ENCODE measurements around the gene LGALS4.
"Not testable (repeated sequence)": the region's sequence is repeated elsewhere in the genome, so short reads cannot be mapped to it uniquely, and the experiment has no call there.

The LGALS4 gene

GRCh38 chr19:38796154-38796553 is 16.6 kb downstream of the LGALS4 start:
- DNase-seq (ENCODE audit: low read depth in 2 of 2) = no peak

- no peak for DNase-seq (ENCODE audit: low read depth in 2 of 2)
These were observed 17.2 kb downstream of the LGALS4 start for GRCh38 chr19:38795549-38795948.

- no peak for DNase-seq (ENCODE audit: low read depth in 2 of 2)
These were observed 19.1 kb downstream of the LGALS4 start for GRCh38 chr19:38793671-38794070.

GRCh38 chr19:38793177-38793576 is 19.6 kb downstream of the LGALS4 start:
- DNase-seq (ENCODE audit: low read depth in 2 of 2) = no peak

GRCh38 chr19:38792250-38793111 is 20.3 kb downstream of the LGALS4 start:
- peak in 1 of 2 experiments; percentile 15 for DNase-seq (ENCODE audit: low read depth in 2 of 2)

- DNase-seq (ENCODE audit: low read depth in 2 of 2) = not testable (repeated sequence)
These were observed 21.2 kb downstream of the LGALS4 start for GRCh38 chr19:38791451-38792064.

GRCh38 chr19:38790507-38791403 is 22.0 kb downstream of the LGALS4 start:
- DNase-seq (ENCODE audit: low read depth in 2 of 2) = not testable (repeated sequence)

GRCh38 chr19:38788478-38789243 is 24.1 kb downstream of the LGALS4 start, which contains the start of gene LGALS7B:
Gene LGALS7B (plus strand): TSS chr19:38789200. CDS start chr19:38789227, 27 bp downstream.
- DNase-seq (ENCODE audit: low read depth in 2 of 2) = no peak

GRCh38 chr19:38786572-38787265 is 26.0 kb downstream of the LGALS4 start:
- no peak for DNase-seq (ENCODE audit: low read depth in 2 of 2)

- not testable (repeated sequence) for DNase-seq (ENCODE audit: low read depth in 2 of 2)
These were observed 26.7 kb downstream of the LGALS4 start for GRCh38 chr19:38786061-38786460.

- DNase-seq (ENCODE audit: low read depth in 2 of 2) = no peak
These were observed 27.5 kb downstream of the LGALS4 start for GRCh38 chr19:38785187-38785699.

GRCh38 chr19:38784224-38784623 is 28.5 kb downstream of the LGALS4 start:
- DNase-seq (ENCODE audit: low read depth in 2 of 2) = no peak

GRCh38 chr19:38782212-38782611 is 30.5 kb downstream of the LGALS4 start:
- DNase-seq (ENCODE audit: low read depth in 2 of 2) = not testable (repeated sequence)

- DNase-seq (ENCODE audit: low read depth in 2 of 2) = no peak
These were observed 31.7 kb downstream of the LGALS4 start for GRCh38 chr19:38781058-38781457.

GRCh38 chr19:38780443-38780842 is 32.3 kb downstream of the LGALS4 start:
- no peak for DNase-seq (ENCODE audit: low read depth in 2 of 2)

- DNase-seq (ENCODE audit: low read depth in 2 of 2) = no peak
These were observed 34.0 kb downstream of the LGALS4 start for GRCh38 chr19:38778733-38779132.

- DNase-seq (ENCODE audit: low read depth in 2 of 2) = no peak
These were observed 38.4 kb downstream of the LGALS4 start for GRCh38 chr19:38774181-38774950.

- no peak for DNase-seq (ENCODE audit: low read depth in 2 of 2)
These were observed 39.1 kb downstream of the LGALS4 start, which contains the start of gene LGALS7 for GRCh38 chr19:38773469-38774177. Gene LGALS7 (minus strand): TSS chr19:38773517. CDS start chr19:38773492, 25 bp downstream.

GRCh38 chr19:38771569-38771968 is 41.2 kb downstream of the LGALS4 start:
- DNase-seq (ENCODE audit: low read depth in 2 of 2) = not testable (repeated sequence)

Data from stimulated activated CD4-positive, alpha-beta T cell treated with anti-CD3 and anti-CD28 coated beads, Interleukin-12 subunit alpha, Interleukin-12 subunit beta, amount 100 ng/mL, for 24 hours (primary cell).